ENCODE results near the gene VAV2. TPM values are rescaled to one million over a fixed set of nuclear protein-coding genes. Genes with fewer than 3 reads are reported as not detected.

Gene VAV2
- total RNA-seq, 1 experiment from 2014 or later = 9.7 TPM

DNA sequence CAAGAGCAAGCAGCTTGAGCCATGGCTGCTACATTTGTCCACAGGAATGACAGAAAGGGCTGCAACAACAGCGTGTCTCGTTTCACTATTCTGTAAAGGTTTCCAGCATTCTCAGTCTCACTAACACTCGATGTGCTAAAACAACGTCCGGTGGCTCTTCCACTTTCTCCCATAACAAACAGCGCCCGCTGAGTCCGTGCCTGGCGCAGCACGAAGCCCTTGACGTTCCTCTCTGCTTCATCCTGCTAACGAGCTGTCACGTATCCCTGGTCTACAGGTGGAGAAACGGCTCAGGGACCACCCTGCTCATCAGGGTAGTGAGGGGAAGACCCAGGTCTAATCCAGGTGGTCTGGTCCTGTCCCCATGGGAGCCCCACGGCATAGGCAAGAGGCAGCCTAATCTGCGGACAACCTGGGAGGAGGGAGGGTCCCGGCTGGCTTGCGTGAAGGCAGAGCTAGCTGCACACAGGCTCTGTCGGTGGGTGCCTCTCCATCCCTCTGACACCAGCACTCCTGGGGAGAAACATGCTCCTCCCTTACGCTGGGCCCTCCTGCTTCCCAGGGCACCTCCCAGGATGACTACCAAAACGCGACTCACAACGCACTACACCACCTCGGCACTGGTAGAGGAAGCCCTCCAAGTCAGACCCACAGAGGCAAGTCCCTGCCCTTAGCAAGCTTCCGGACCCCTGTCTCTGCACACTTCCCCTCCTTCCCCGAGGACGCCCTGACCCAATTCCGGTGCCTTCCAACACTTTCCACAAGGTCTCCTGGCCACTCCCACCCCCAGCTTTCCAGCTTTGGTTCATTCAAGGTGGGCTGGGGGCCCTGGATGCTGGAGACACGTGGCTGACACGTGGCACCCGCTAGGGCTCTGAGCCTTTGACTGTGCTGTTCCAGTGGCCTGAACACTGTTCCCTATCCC, 43.3 kb downstream of the VAV2 start:
- H3K4me2 ChIP-seq (ENCODE audit: low read length) = no peak overlapping the region
- H3K9me2 ChIP-seq (replicated peaks; ENCODE audit: low read length) = no peaks in the 10 kb centered on the region
- H3K9me3 ChIP-seq (ENCODE audit: low read length) = no peaks in the 10 kb centered on the region
- ATAC-seq = no peak
- DNase-seq = no peak
- BruUV-seq (replicated peaks) = no TSS peak
- no peak overlapping the region for H3K9ac ChIP-seq (ENCODE audit: low read length)
- no peak overlapping the region for H3K27ac ChIP-seq (ENCODE audit: low read length)
- H3K36me3 ChIP-seq (ENCODE audit: low read depth, low read length) = no peaks in the 10 kb centered on the region
- ChIA-PET CTCF (no interaction called here), POLR2A (ENCODE audit: unreplicated experiment) (no interaction called here)
- peaks cover 16% of the 10 kb centered on the region for H3K4me1 ChIP-seq (ENCODE audit: insufficient read depth, low read length)
- peaks cover 17% of the 10 kb centered on the region for H3K79me2 ChIP-seq (ENCODE audit: low read length)
- no peak overlapping the region for H2AFZ ChIP-seq (ENCODE audit: low read length)
- H3K4me3 ChIP-seq (ENCODE audit: low read length) = no peak overlapping the region
- intact Hi-C loops (cut with micrococcal nuclease) = no loop called here
- H3K27me3 ChIP-seq (ENCODE audit: low read length) = no peaks in the 10 kb centered on the region
- H3F3A ChIP-seq (ENCODE audit: low read length, unreplicated experiment) = no peaks in the 10 kb centered on the region
- H4K20me1 ChIP-seq (ENCODE audit: low read length) = no peaks in the 10 kb centered on the region; the same call in 1 of the 2 replicates
- TF ChIP-seq, protein P1, sequence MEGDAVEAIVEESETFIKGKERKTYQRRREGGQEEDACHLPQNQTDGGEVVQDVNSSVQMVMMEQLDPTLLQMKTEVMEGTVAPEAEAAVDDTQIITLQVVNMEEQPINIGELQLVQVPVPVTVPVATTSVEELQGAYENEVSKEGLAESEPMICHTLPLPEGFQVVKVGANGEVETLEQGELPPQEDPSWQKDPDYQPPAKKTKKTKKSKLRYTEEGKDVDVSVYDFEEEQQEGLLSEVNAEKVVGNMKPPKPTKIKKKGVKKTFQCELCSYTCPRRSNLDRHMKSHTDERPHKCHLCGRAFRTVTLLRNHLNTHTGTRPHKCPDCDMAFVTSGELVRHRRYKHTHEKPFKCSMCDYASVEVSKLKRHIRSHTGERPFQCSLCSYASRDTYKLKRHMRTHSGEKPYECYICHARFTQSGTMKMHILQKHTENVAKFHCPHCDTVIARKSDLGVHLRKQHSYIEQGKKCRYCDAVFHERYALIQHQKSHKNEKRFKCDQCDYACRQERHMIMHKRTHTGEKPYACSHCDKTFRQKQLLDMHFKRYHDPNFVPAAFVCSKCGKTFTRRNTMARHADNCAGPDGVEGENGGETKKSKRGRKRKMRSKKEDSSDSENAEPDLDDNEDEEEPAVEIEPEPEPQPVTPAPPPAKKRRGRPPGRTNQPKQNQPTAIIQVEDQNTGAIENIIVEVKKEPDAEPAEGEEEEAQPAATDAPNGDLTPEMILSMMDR (conservative IDR thresholded peaks at IDR 0.05; ENCODE audit: low read depth, low read length) = no peak
- TF ChIP-seq EZH2 (IDR thresholded peaks at IDR 0.05; ENCODE audit: low read length, unreplicated experiment) (no peak), EZH2phosphoT487 (IDR thresholded peaks at IDR 0.05; ENCODE audit: borderline replicate concordance, low read length) (no peak)

DNA sequence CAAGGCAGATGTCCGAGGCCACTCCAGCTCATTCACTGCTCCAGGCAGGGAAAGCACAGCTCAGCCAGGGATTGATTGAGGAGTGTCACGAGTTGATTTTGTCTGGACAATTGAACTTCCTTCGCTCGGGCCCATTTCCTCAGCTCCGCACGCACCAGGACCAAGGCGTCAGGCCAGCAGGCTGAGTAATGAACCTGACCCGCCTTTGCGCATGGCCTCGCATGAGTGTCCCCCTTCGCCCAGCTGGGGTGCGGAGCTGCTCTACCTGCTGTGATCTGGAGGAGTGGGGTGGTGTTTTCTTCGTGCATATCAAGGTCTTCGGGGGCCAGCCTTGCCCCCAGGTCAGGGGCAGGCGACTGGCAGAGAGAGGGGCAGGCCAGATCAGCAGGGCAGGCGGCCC, 44.0 kb downstream of the VAV2 start:
- Histone ChIP-seq H3K36me3 (ENCODE audit: low read depth, low read length) (no peaks in the 10 kb centered on the region), H3K79me2 (ENCODE audit: low read length) (peaks cover 23% of the 10 kb centered on the region), H4K20me1 (ENCODE audit: low read length) (no peaks in the 10 kb centered on the region; the same call in 1 of the 2 replicates), H3K27me3 (ENCODE audit: low read length) (no peaks in the 10 kb centered on the region), H3K4me1 (ENCODE audit: insufficient read depth, low read length) (peaks cover 16% of the 10 kb centered on the region), H3F3A (ENCODE audit: low read length, unreplicated experiment) (no peaks in the 10 kb centered on the region), H3K4me3 (ENCODE audit: low read length) (no peak overlapping the region), H3K27ac (ENCODE audit: low read length) (no peak overlapping the region), H3K4me2 (ENCODE audit: low read length) (no peak overlapping the region), H3K9me2 (replicated peaks; ENCODE audit: low read length) (no peaks in the 10 kb centered on the region), H2AFZ (ENCODE audit: low read length) (no peak overlapping the region), H3K9me3 (ENCODE audit: low read length) (no peaks in the 10 kb centered on the region), H3K9ac (ENCODE audit: low read length) (no peak overlapping the region)
- no TSS peak for BruUV-seq (replicated peaks)
- no peak for TF ChIP-seq EZH2 (IDR thresholded peaks at IDR 0.05; ENCODE audit: low read length, unreplicated experiment)
- TF ChIP-seq EZH2phosphoT487 (IDR thresholded peaks at IDR 0.05; ENCODE audit: borderline replicate concordance, low read length) = no peak
- TF ChIP-seq, protein P1 (conservative IDR thresholded peaks at IDR 0.05; ENCODE audit: low read depth, low read length) = no peak
- CTCF ChIA-PET = no interaction called here
- intact Hi-C loops (cut with micrococcal nuclease) = no loop called here
- ATAC-seq (no peak), DNase-seq (no peak)
- POLR2A ChIA-PET (ENCODE audit: unreplicated experiment) = no interaction called here
